DMS 273 (cell line): Measurements from ENCODE around the gene SMC1B.
"Not testable (repeated sequence)": the region's sequence is repeated elsewhere in the genome, so short reads cannot be mapped to it uniquely, and the experiment has no call there.

Source experiments
- DNase-seq: peaks from one replicate; lab custom pipeline; 2025; ENCODE audit not compliant: unreplicated experiment; lab: John Stamatoyannopoulos, UW

The SMC1B gene

DNA sequence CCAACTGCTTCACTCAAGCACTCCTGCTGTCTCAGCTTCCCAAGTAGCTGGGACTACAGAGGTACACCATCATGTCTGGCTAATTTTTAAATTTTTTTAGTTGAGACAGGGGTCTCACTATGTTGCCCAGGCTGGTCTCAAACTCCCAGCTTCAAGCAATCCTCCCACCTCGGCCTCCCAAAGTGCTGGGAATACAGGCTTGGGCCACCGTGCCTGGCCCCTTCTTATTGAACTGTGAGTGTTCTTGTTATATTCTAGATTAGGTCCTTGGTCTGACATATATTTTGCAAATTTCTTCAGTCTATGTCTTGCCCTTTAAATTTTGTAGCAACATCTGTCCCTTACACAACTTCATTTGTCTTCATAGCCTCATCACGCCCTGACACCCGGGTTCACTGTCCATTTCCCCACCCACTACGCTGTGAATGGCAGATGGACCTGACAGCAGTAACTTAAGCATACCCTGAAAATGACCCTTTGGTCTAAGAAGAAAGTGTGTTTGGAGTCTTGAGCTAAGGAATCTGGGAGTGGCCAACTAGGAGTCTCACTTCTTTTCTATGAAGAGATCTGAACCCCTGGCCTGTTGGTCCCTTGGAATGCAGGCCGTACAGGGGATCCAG is 107.8 kb downstream of the SMC1B start:
- DNase-seq = no peak

DNA sequence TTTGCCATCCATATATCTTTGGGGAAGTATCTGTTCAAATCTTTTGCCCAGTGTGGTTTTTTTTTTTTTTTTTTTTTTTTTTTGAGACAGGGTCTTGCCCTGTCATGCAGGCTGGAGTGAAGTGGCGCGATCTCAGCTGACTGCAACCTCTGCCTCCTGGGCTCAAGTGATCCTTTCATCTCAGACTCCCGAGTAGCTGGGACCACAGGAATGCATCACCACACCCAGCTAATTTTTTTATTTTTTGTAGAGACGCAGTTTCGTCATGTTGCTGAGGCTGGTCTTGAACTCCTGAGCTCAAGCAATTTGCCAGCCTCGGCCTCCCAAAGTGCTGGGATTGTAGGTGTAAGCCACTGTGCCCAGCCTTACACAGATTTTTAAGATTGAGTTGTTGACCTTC is 108.4 kb downstream of the SMC1B start:
- DNase-seq = no peak

DNA sequence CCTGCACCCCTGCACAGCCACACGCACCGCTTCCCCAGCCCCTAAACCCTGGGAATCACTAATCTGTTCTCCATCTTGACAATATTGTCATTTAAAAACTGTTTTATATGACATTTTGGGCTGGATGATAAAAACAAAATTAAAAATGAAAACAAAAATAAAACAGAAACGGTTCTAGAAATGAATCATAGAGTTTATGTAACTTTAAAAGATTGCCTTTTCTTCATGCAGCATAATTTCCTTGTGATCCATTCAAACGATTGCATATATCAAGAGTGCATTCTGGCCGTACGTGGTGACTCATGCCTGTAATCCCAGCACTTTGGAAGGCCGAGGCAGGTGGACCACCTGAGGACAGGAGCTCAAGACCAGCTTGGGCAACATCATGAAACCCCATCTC is 110.2 kb downstream of the SMC1B start:
- no peak for DNase-seq

DNA sequence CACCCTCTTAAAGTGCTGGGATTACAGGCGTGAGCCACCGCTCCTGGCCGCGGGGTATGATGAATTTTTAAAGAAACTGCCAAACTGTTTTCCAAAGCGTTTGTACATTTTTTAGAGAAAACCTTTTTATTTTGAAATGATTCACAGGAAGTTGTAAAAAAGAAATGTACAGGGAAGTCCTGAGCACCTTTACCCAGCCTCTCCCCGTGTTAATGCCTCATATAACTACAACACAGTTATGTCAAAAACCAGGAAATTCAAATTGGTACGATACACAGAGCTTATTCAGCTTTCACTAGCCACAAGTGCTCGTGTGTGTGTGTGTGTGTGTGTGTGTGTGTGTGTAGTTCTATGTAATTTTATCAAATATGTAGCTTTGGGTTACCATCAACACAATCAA is 110.6 kb downstream of the SMC1B start:
- DNase-seq = no peak

DNA sequence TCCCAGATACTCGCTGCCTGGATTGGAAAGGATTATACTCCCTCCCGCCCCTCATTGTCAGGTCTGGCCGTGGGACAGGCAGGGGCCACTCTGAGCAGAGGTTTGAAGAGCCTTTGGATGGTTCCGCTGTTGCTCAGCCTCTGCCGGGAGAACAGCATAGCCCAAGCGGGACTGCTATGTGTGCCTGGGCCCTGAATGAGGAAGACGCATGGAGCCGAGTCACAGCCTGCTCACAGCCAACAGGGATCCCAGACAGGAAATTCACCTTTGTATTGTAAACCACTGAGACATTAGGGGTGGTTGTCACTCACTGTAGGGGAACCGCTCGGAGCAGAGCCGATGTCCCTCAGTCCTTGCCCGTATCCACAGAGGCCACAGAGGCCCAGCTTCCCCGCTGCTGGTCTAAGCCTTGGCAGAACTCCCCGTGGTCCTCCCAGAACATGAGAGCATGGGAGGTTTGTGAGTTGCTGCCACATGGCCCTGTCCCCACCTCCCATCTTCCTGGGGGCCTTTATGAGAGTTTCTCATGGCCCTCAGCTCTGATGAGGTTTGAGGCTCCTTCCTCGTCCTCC is 114.4 kb downstream of the SMC1B start:
- no peak for DNase-seq

DNA sequence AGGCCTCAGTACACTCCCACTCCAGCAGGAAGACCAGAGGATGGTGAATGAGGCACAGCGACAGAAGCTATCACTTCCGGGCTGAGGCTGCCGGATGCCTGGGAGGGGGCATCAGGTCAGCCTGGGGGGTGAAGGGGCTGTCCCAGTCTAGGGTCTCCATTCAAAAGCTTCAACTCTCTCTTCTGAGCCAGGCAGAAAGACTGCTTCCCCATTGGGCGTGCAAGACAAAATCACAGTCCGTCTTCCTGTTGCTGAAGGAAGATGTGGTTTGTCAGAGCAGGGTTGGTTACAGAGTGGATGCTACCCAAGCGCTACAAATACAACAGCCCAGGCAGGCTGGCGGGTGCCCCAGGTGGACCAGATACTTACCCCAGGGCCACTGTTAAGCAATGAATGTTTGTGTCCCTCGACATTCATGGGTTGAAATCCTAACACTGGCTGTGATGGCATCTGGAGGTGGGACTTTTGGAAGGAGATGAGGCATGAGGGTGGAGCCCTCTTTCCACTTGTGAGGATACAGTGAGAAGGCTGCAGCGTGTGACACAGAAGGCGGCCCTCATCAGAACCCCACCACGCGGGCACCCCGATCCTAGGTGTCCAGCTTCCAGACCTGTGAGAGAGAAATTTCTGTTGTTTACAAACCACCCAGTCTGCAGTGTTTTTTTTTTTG is 116.6 kb downstream of the SMC1B start:
- no peak for DNase-seq

DNA sequence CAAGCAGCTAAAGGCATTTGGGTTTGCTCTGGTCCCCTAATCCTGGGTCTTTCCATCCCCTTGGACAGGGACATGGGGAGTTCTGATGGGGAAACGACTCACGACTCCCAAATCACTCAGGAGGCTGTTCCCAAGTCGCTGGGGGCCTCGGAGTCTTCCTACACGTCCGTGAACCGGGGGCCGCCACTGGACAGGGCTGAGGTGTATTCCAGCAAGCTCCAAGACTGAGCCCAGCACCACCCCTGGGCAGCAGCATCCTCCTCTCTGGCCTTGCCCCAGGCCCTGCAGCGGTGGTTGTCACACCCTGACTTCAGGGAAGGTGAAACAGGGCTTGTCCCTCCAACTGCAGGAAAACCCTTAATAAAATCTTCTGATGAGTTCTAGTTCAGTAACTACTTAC is 117.9 kb downstream of the SMC1B start:
- no peak for DNase-seq

DNA sequence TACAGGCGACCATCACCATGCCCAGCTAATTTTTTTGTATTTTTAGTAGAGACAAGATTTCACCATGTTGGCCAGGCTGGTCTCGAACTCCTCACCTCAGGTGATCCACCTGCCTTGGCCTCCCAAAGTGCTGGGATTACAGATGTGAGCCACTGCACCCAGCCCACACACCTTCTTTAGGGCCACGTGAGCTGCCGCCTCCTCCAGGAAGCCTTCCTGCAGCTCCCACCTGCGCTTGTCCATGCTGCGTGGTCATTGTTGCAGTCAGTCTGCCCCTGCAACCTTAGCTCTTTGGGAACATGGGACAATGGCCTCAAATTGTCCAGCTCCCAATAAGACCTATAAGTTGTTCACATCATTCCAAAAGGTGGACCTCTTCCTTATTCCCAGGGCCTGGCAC is 118.4 kb downstream of the SMC1B start:
- DNase-seq = not testable (repeated sequence)
